ENCODE measurements around the gene ABTB1.

Gene ABTB1

GRCh38 chr3:127676921-127677351, 4.2 kb downstream of the ABTB1 start:
- Histone ChIP-seq H3K27ac (ENCODE audit: low read length) (no peak overlapping the region), H3K4me3 (ENCODE audit: low read length) (no peak overlapping the region), H3K4me1 (ENCODE audit: low read length) (0 out of 2 replicates have a peak, but pooled peaks cover 2% of the 10 kb centered on the region), H3K9ac (ENCODE audit: low read length) (no peak overlapping the region), H3K4me2 (ENCODE audit: low read depth, low read length) (no peak overlapping the region), H3K36me3 (replicated peaks; ENCODE audit: insufficient read depth, low read length) (no peaks in the 10 kb centered on the region), H3F3A (ENCODE audit: insufficient read depth, low read length) (no peaks in the 10 kb centered on the region), H3K79me2 (ENCODE audit: low read length) (no peaks in the 10 kb centered on the region; the same call in 1 of the 2 replicates), H2AFZ (ENCODE audit: low read length) (no peak overlapping the region), H3K9me2 (replicated peaks; ENCODE audit: insufficient read depth, low read length) (no peaks in the 10 kb centered on the region), H3K9me3 (replicated peaks; ENCODE audit: insufficient read depth, low read length) (no peaks in the 10 kb centered on the region), H3K27me3 (replicated peaks; ENCODE audit: insufficient read depth, low read length) (no peaks in the 10 kb centered on the region), H4K20me1 (ENCODE audit: insufficient read depth, low read length) (no peaks in the 10 kb centered on the region)
- no peak for TF ChIP-seq EZH2 (optimal IDR thresholded peaks at IDR 0.05; ENCODE audit: low read depth, low read length)
- no peak for DNase-seq

DNA sequence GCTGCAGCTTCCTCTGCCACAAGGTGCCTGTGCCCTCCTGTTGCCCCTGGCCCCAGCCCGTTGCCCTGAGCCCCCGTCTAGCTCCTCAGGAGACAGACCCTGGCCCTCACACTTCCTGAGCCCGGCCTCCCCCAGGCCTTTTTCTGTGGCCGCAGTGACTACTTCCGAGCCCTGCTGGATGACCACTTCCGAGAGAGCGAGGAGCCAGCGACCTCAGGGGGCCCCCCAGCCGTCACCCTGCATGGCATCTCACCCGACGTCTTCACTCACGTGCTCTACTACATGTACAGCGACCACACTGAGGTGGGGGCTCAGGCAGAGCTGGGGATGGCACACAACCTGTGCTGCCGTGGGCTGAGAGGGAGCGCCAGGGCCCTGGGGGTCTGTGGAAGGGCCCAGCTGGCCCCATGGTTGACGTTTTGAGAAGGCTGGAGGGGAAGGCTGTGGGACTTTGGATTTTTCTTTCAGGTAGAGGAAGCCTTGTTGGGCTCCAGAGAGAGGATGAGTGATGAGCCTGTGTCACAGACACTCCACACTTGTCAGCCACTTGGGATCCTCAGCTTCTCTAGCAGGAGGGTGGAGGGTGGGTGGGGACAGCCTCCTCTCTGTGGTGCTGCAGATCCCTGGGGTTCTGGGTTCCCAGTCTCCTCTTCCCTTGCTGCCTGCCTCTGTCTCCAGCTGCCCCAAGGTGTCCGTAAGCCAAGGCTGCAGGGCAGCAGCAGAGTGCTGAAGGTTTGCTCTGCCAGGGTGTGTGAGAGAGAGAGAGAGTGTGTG, 5.0 kb downstream of the ABTB1 start:
- no peaks in the 10 kb centered on the region for H3K9me3 ChIP-seq (replicated peaks; ENCODE audit: insufficient read depth, low read length)
- H3K4me1 ChIP-seq (ENCODE audit: low read length), result no peaks in the 10 kb centered on the region
- H2AFZ ChIP-seq (ENCODE audit: low read length), result no peak overlapping the region
- H3K36me3 ChIP-seq (replicated peaks; ENCODE audit: insufficient read depth, low read length), result no peaks in the 10 kb centered on the region
- no peak for DNase-seq
- H3F3A ChIP-seq (ENCODE audit: insufficient read depth, low read length), result no peaks in the 10 kb centered on the region
- no peak overlapping the region for H3K4me3 ChIP-seq (ENCODE audit: low read length)
- no peak overlapping the region for H3K27ac ChIP-seq (ENCODE audit: low read length)
- TF ChIP-seq, protein P1, sequence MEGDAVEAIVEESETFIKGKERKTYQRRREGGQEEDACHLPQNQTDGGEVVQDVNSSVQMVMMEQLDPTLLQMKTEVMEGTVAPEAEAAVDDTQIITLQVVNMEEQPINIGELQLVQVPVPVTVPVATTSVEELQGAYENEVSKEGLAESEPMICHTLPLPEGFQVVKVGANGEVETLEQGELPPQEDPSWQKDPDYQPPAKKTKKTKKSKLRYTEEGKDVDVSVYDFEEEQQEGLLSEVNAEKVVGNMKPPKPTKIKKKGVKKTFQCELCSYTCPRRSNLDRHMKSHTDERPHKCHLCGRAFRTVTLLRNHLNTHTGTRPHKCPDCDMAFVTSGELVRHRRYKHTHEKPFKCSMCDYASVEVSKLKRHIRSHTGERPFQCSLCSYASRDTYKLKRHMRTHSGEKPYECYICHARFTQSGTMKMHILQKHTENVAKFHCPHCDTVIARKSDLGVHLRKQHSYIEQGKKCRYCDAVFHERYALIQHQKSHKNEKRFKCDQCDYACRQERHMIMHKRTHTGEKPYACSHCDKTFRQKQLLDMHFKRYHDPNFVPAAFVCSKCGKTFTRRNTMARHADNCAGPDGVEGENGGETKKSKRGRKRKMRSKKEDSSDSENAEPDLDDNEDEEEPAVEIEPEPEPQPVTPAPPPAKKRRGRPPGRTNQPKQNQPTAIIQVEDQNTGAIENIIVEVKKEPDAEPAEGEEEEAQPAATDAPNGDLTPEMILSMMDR (IDR thresholded peaks at IDR 0.05; ENCODE audit: low read length), result no peak
- TF ChIP-seq EZH2 (optimal IDR thresholded peaks at IDR 0.05; ENCODE audit: low read depth, low read length) (no peak), EZH2phosphoT487 (IDR thresholded peaks at IDR 0.05; ENCODE audit: low read length) (no peak)
- H3K9ac ChIP-seq (ENCODE audit: low read length), result no peak overlapping the region
- no peaks in the 10 kb centered on the region for H3K9me2 ChIP-seq (replicated peaks; ENCODE audit: insufficient read depth, low read length)
- H3K79me2 ChIP-seq (ENCODE audit: low read length), result no peaks in the 10 kb centered on the region; the same call in 1 of the 2 replicates
- no peaks in the 10 kb centered on the region for H4K20me1 ChIP-seq (ENCODE audit: insufficient read depth, low read length)
- H3K4me2 ChIP-seq (ENCODE audit: low read depth, low read length), result no peak overlapping the region
- H3K27me3 ChIP-seq (replicated peaks; ENCODE audit: insufficient read depth, low read length), result no peaks in the 10 kb centered on the region

DNA sequence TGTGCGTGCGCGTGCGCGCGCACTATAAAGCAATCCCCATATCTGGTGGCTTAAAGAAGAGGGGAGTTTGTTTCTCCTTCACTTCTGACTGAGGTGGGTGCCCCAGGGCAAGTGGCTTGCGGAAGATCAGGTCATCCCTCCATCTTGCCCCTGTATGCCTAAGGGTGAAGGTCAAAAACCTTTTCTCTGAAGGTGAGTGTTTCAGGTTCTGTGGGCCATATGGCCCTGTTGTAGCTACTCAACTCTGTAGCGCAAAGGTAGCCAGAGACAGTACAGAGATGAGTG, 5.5 kb downstream of the ABTB1 start:
- TF ChIP-seq, protein P1 (IDR thresholded peaks at IDR 0.05; ENCODE audit: low read length), result no peak
- TF ChIP-seq EZH2phosphoT487 (IDR thresholded peaks at IDR 0.05; ENCODE audit: low read length) (no peak), EZH2 (optimal IDR thresholded peaks at IDR 0.05; ENCODE audit: low read depth, low read length) (no peak)
- Histone ChIP-seq H3K9me2 (replicated peaks; ENCODE audit: insufficient read depth, low read length) (no peaks in the 10 kb centered on the region), H3F3A (ENCODE audit: insufficient read depth, low read length) (no peaks in the 10 kb centered on the region), H3K27ac (ENCODE audit: low read length) (no peak overlapping the region), H3K9me3 (replicated peaks; ENCODE audit: insufficient read depth, low read length) (no peaks in the 10 kb centered on the region), H2AFZ (ENCODE audit: low read length) (no peak overlapping the region), H3K9ac (ENCODE audit: low read length) (no peak overlapping the region), H3K4me3 (ENCODE audit: low read length) (no peak overlapping the region), H3K79me2 (ENCODE audit: low read length) (no peaks in the 10 kb centered on the region; the same call in 1 of the 2 replicates), H3K4me1 (ENCODE audit: low read length) (no peaks in the 10 kb centered on the region), H3K27me3 (replicated peaks; ENCODE audit: insufficient read depth, low read length) (no peaks in the 10 kb centered on the region), H3K4me2 (ENCODE audit: low read depth, low read length) (no peak overlapping the region), H4K20me1 (ENCODE audit: insufficient read depth, low read length) (no peaks in the 10 kb centered on the region), H3K36me3 (replicated peaks; ENCODE audit: insufficient read depth, low read length) (no peaks in the 10 kb centered on the region)
- DNase-seq, result no peak
